IMR-90 (cell line): Measurements from ENCODE around the gene GOLGA6L9. TPM values are rescaled to one million over a fixed set of nuclear protein-coding genes. Genes with fewer than 3 reads are reported as not detected.
"Not testable (repeated sequence)": the region's sequence is repeated elsewhere in the genome, so short reads cannot be mapped to it uniquely, and the experiment has no call there.

ENCODE experiments used
- ATAC-seq: fragments of 200-7000 bp; cut with Tn5 transposase; 2 replicates; pipeline ENCODE4 v1.9.1; 2020; ENCODE audit warnings: low read depth, mild to moderate bottlenecking, moderate library complexity
- BruUV-seq: library from RNA; stranded (reverse); fragments of 400-500 nt; replicated peaks from 2 replicates; lab custom pipeline; 2021; lab: Mats Ljungman, UMichigan
- CTCF ChIA-PET: fragments of 300-600 bp; formaldehyde crosslinking; extraction: SDS; loops from one replicate; lab custom pipeline; 2021; ENCODE audit warnings: antibody characterized with exemption; lab: Yijun Ruan, JAX
- POLR2A ChIA-PET: fragments of 300-600 bp; sonication (Branson Sonifier 250); formaldehyde crosslinking; loops from one replicate; lab custom pipeline; 2022; ENCODE audit warnings: antibody characterized with exemption; ENCODE audit not compliant: unreplicated experiment; lab: Charles Lee
- DNase-seq: peaks from one replicate; pipeline ENCODE4 v3.0.0; 2013
- H2AFZ ChIP-seq: replicated peaks from 2 replicates; pipeline ENCODE3; 2013; ENCODE audit warnings: low read length, mild to moderate bottlenecking; ENCODE audit not compliant: poor library complexity
- H2AK5ac ChIP-seq: 2 replicates; pipeline ENCODE4 v1.6.1; 2013; ENCODE audit warnings: low read depth, low read length, inconsistent platforms
- H2AK9ac ChIP-seq: replicated peaks from 2 replicates; pipeline ENCODE3; 2013; ENCODE audit warnings: mild to moderate bottlenecking, low read depth, low read length, moderate library complexity; ENCODE audit not compliant: poor library complexity
- H2BK120ac ChIP-seq: 2 replicates; pipeline ENCODE4 v1.6.1; 2013; ENCODE audit warnings: low read depth, low read length, inconsistent platforms
- H2BK15ac ChIP-seq: 3 replicates; pipeline ENCODE4 v1.6.1; 2013; ENCODE audit warnings: low read depth, low read length, inconsistent platforms
- H2BK20ac ChIP-seq: 2 replicates; pipeline ENCODE4 v1.6.1; 2013; ENCODE audit warnings: low read depth, mild to moderate bottlenecking, inconsistent platforms, low read length, moderate library complexity
- H2BK5ac ChIP-seq: 2 replicates; pipeline ENCODE4 v1.6.1; 2013; ENCODE audit warnings: mild to moderate bottlenecking, low read depth, low read length, inconsistent platforms; ENCODE audit not compliant: poor library complexity, severe bottlenecking
- H3K14ac ChIP-seq: replicated peaks from 2 replicates; pipeline ENCODE4 v1.6.1; 2013; ENCODE audit warnings: low read depth, low read length, inconsistent platforms
- H3K18ac ChIP-seq: 2 replicates; pipeline ENCODE4 v1.6.1; 2013; ENCODE audit warnings: low read depth, low read length, control low read depth
- H3K23ac ChIP-seq: 2 replicates; pipeline ENCODE4 v1.6.1; 2013; ENCODE audit warnings: low read depth, low read length, inconsistent platforms
- H3K27ac ChIP-seq: 2 replicates; pipeline ENCODE4 v1.5.1; 2013; ENCODE audit warnings: mild to moderate bottlenecking, control low read depth, low read length; ENCODE audit not compliant: insufficient read depth
- H3K27me3 ChIP-seq: 2 replicates; pipeline ENCODE4 v1.6.1; 2013; ENCODE audit warnings: low read length; ENCODE audit not compliant: control insufficient read depth, insufficient read depth
- H3K36me3 ChIP-seq: 2 replicates; pipeline ENCODE4 v1.6.1; 2013; ENCODE audit warnings: low read length, mixed read lengths; ENCODE audit not compliant: control insufficient read depth, insufficient read depth
- H3K4ac ChIP-seq: 2 replicates; pipeline ENCODE4 v1.6.1; 2013; ENCODE audit warnings: low read depth, low read length, inconsistent platforms
- H3K4me1 ChIP-seq: 2 replicates; pipeline ENCODE4 v1.6.1; 2013; ENCODE audit warnings: low read length, mixed read lengths; ENCODE audit not compliant: control insufficient read depth, insufficient read depth
- H3K4me2 ChIP-seq: 2 replicates; pipeline ENCODE4 v1.6.1; 2013; ENCODE audit warnings: low read depth, mild to moderate bottlenecking, control low read depth, low read length, moderate library complexity
- H3K4me3 ChIP-seq: 2 replicates; pipeline ENCODE4 v1.5.1; 2013; ENCODE audit warnings: low read depth, mild to moderate bottlenecking, control low read depth, low read length, moderate library complexity; ENCODE audit not compliant: insufficient read depth
- H3K56ac ChIP-seq: 2 replicates; pipeline ENCODE4 v1.6.1; 2013; ENCODE audit warnings: low read length, inconsistent platforms; ENCODE audit not compliant: insufficient read depth; ENCODE audit errors: extremely low read depth
- H3K79me1 ChIP-seq, 2 experiments: 2 replicates each; pipeline ENCODE4 v1.6.1; 2013; ENCODE audit warnings: low read length in 2 of 2, inconsistent platforms in 1 of 2, low read depth in 1 of 2
- H3K9ac ChIP-seq: 2 replicates; pipeline ENCODE4 v1.6.1; 2013; ENCODE audit warnings: low read depth, low read length, control low read depth
- H3K9me1 ChIP-seq: 2 replicates; pipeline ENCODE4 v1.6.1; 2013; ENCODE audit warnings: low read length, inconsistent platforms; ENCODE audit not compliant: insufficient read depth
- H3K9me3 ChIP-seq: 2 replicates; pipeline ENCODE4 v1.6.1; 2013; ENCODE audit warnings: low read length; ENCODE audit not compliant: control insufficient read depth, insufficient read depth
- H4K20me1 ChIP-seq: 2 replicates; pipeline ENCODE4 v1.6.1; 2013; ENCODE audit warnings: low read length, inconsistent platforms; ENCODE audit not compliant: insufficient read depth
- H4K5ac ChIP-seq: 2 replicates; pipeline ENCODE4 v1.6.1; 2013; ENCODE audit warnings: mild to moderate bottlenecking, low read depth, low read length, control low read depth
- H4K8ac ChIP-seq, 2 experiments: 2 replicates each; pipeline ENCODE4 v1.6.1; 2013; ENCODE audit warnings: low read depth in 2 of 2, low read length in 2 of 2, control low read depth in 1 of 2, inconsistent platforms in 1 of 2
- H4K91ac ChIP-seq: 2 replicates; pipeline ENCODE4 v1.6.1; 2013; ENCODE audit warnings: low read depth, low read length, inconsistent platforms; ENCODE audit not compliant: insufficient read depth
- WGBS, 2 experiments: methylation state at CpG; one replicate each; pipeline versions ENCODE4 v1.1.5 to v1.1.7; 2013; ENCODE audit warnings: missing lambda C conversion rate in 2 of 2; ENCODE audit not compliant: insufficient read length in 1 of 2; ENCODE audit errors: extremely low coverage in 2 of 2; 5-methylcytosine and 5-hydroxymethylcytosine counted together
- dilution Hi-C: fragments of 300-500 bp; cut with HindIII; formaldehyde crosslinking; loops from one replicate; pipeline ENCODE4 v1.14.3; 2018; ENCODE audit warnings: low sequenced_read_pairs; ENCODE audit not compliant: unreplicated experiment
- in situ Hi-C: fragments of 300-500 bp; cut with MboI; formaldehyde crosslinking; loops from 3 replicates; pipeline ENCODE4 v1.14.3; 2019; ENCODE audit warnings: low sequenced_read_pairs, inconsistent platforms, mixed read lengths
- intact Hi-C: fragments of 100-400 bp; cut with micrococcal nuclease; formaldehyde crosslinking; loops from 2 replicates; pipeline ENCODE4 v1.10.0; 2022
- polyA plus RNA-seq, 3 experiments: library from polyadenylated mRNA; depleted of rRNA; stranded (reverse); fragments of >200 nt; gene quantifications; 2 replicates each; pipeline ENCODE4 v1.2.3, GENCODE V29; 2012; ENCODE audit warnings: low replicate concordance in 1 of 3
- total RNA-seq: library from RNA; depleted of rRNA; stranded (reverse); fragments of >200 nt; gene quantifications from 2 replicates; pipeline ENCODE4 v1.2.3, GENCODE V29; 2012

GOLGA6L9 gene
- total and polyA plus RNA-seq, 2 of the 4 experiments (the other 2 are of a cell fraction): 0.90 to 2.6 TPM

GRCh38 chr15:82402341-82402740 lies 27.3 kb upstream of the GOLGA6L9 start:
- POLR2A ChIA-PET, H3K23ac ChIP-seq, H2BK15ac ChIP-seq, CTCF ChIA-PET, H4K91ac ChIP-seq, H4K20me1 ChIP-seq, H3K18ac ChIP-seq, intact Hi-C loops, H3K56ac ChIP-seq, H3K9me3 ChIP-seq, DNase-seq, H3K4me2 ChIP-seq, H2AK5ac ChIP-seq, H2BK120ac ChIP-seq, H2AK9ac ChIP-seq, BruUV-seq, H3K4me1 ChIP-seq, H3K4ac ChIP-seq, H2AFZ ChIP-seq, in situ Hi-C loops, H3K27ac ChIP-seq, H3K14ac ChIP-seq, H4K5ac ChIP-seq, H3K27me3 ChIP-seq, H3K36me3 ChIP-seq, H2BK20ac ChIP-seq, H3K9ac ChIP-seq, H4K8ac ChIP-seq, H3K4me3 ChIP-seq, dilution Hi-C loops, H2BK5ac ChIP-seq, ATAC-seq, H3K9me1 ChIP-seq: not testable (repeated sequence)
- peaks cover 3 to 14% of the 10 kb centered on the region in 2 experiments; a peak in 3 of 4 replicates for H3K79me1 ChIP-seq
- WGBS, 2 experiments: no CpG with 5 or more reads among the region's 1 CpG

GRCh38 chr15:82406211-82406610 lies 23.4 kb upstream of the GOLGA6L9 start:
- DNase-seq, H3K56ac ChIP-seq, H4K5ac ChIP-seq, H3K14ac ChIP-seq, BruUV-seq, H2AK9ac ChIP-seq, H2AFZ ChIP-seq, H3K4me3 ChIP-seq, H3K27ac ChIP-seq, H4K8ac ChIP-seq, H3K36me3 ChIP-seq, H4K20me1 ChIP-seq, H3K9me3 ChIP-seq, H2BK120ac ChIP-seq, POLR2A ChIA-PET, H3K4ac ChIP-seq, H2AK5ac ChIP-seq, H2BK20ac ChIP-seq, H2BK15ac ChIP-seq, H3K23ac ChIP-seq, ATAC-seq, H3K27me3 ChIP-seq, CTCF ChIA-PET, H3K79me1 ChIP-seq, intact Hi-C loops, H3K18ac ChIP-seq, in situ Hi-C loops, H3K4me1 ChIP-seq, dilution Hi-C loops, H4K91ac ChIP-seq, H3K4me2 ChIP-seq, H3K9ac ChIP-seq, H3K9me1 ChIP-seq, H2BK5ac ChIP-seq: not testable (repeated sequence)
- no CpG with 5 or more reads among the region's 2 CpGs for WGBS, 2 experiments
